HepG2 (cell line): ENCODE results near the gene VSIG2. TPM values are rescaled to one million over a fixed set of nuclear protein-coding genes. Genes with fewer than 3 reads are reported as not detected.

Experiments
- AKAP8 ChIP-seq: sonication (generic); formaldehyde crosslinking; IDR thresholded peaks from 2 replicates; pipeline ENCODE4 v1.5.1; 2020; ENCODE audit warnings: mild to moderate bottlenecking, missing genetic modification reagents
- BCL3 ChIP-seq: sonication (generic); formaldehyde crosslinking; IDR thresholded peaks from 2 replicates; pipeline ENCODE4 v1.5.1; 2020; ENCODE audit warnings: mild to moderate bottlenecking, missing genetic modification reagents, moderate library complexity
- BHLHE40 ChIP-seq: IDR thresholded peaks from 2 replicates; pipeline ENCODE4 v1.6.1; 2011; ENCODE audit warnings: low read length, improper control_type of control experiment
- DNMT3B ChIP-seq: conservative IDR thresholded peaks from 2 replicates; pipeline ENCODE4 v1.6.1; 2016; ENCODE audit warnings: missing biosample characterization, control low read depth
- FOSL2 ChIP-seq: sonication (generic); formaldehyde crosslinking; IDR thresholded peaks from 2 replicates; pipeline ENCODE4 v1.4.0; 2020; ENCODE audit warnings: missing genetic modification reagents
- HMG20B ChIP-seq: conservative IDR thresholded peaks from 2 replicates; pipeline ENCODE4 v1.6.1; 2016; ENCODE audit warnings: missing genetic modification reagents, missing compliant biosample characterization
- IKZF4 ChIP-seq: sonication (generic); formaldehyde crosslinking; IDR thresholded peaks from 2 replicates; pipeline ENCODE4 v1.5.1; 2020; ENCODE audit warnings: borderline replicate concordance, mild to moderate bottlenecking, low read depth, missing genetic modification reagents; ENCODE audit errors: not compliant biosample characterization
- KAT8 ChIP-seq: IDR thresholded peaks from 2 replicates; pipeline ENCODE4 v1.6.1; 2016; ENCODE audit warnings: missing genetic modification reagents, missing compliant biosample characterization
- KMT2B ChIP-seq: IDR thresholded peaks from 2 replicates; pipeline ENCODE4 v1.6.1; 2016; ENCODE audit warnings: missing genetic modification reagents, missing compliant biosample characterization
- MAF1 ChIP-seq: sonication (generic); formaldehyde crosslinking; IDR thresholded peaks from 2 replicates; pipeline ENCODE4 v1.5.0; 2020; ENCODE audit warnings: missing genetic modification reagents, borderline replicate concordance
- MXD4 ChIP-seq: IDR thresholded peaks from 2 replicates; pipeline ENCODE4 v1.6.1; 2016; ENCODE audit warnings: mild to moderate bottlenecking, missing biosample characterization, missing genetic modification reagents
- MXI1 ChIP-seq: IDR thresholded peaks from 3 replicates; pipeline ENCODE4 v1.6.1; 2012; ENCODE audit warnings: low read depth, low read length, inconsistent platforms, borderline replicate concordance
- MYC ChIP-seq: sonication (generic); formaldehyde crosslinking; IDR thresholded peaks from 2 replicates; pipeline ENCODE4 v1.9.0; 2021; ENCODE audit warnings: missing genetic modification reagents, borderline replicate concordance
- MYPOP ChIP-seq: sonication (generic); formaldehyde crosslinking; IDR thresholded peaks from 2 replicates; pipeline ENCODE4 v1.8.1; 2023; ENCODE audit warnings: mild to moderate bottlenecking, moderate library complexity, missing genetic modification reagents
- NR0B2 ChIP-seq: sonication (generic); formaldehyde crosslinking; IDR thresholded peaks from 2 replicates; pipeline ENCODE4 v1.4.0; 2020; ENCODE audit warnings: mild to moderate bottlenecking, missing genetic modification reagents
- RORA ChIP-seq: sonication (generic); formaldehyde crosslinking; IDR thresholded peaks from 2 replicates; pipeline ENCODE4 v1.5.0; 2020; ENCODE audit warnings: mild to moderate bottlenecking, missing genetic modification reagents, moderate library complexity
- SAFB2 ChIP-seq: sonication (generic); formaldehyde crosslinking; IDR thresholded peaks from 2 replicates; pipeline ENCODE4 v1.5.1; 2020; ENCODE audit warnings: missing genetic modification reagents, low read depth, mild to moderate bottlenecking, borderline replicate concordance
- SCMH1 ChIP-seq: sonication (generic); formaldehyde crosslinking; IDR thresholded peaks from 2 replicates; pipeline ENCODE4 v1.9.0; 2021; ENCODE audit warnings: missing genetic modification reagents, mild to moderate bottlenecking, borderline replicate concordance
- SP140L ChIP-seq: sonication (generic); formaldehyde crosslinking; IDR thresholded peaks from 2 replicates; pipeline ENCODE4 v1.4.0; 2020; ENCODE audit warnings: missing genetic modification reagents, borderline replicate concordance
- SPEN ChIP-seq: sonication (generic); formaldehyde crosslinking; IDR thresholded peaks from 2 replicates; pipeline ENCODE4 v1.5.1; 2020; ENCODE audit warnings: low read depth, mild to moderate bottlenecking, missing genetic modification reagents
- ZBTB38 ChIP-seq: sonication (generic); formaldehyde crosslinking; IDR thresholded peaks from 2 replicates; pipeline ENCODE4 v1.5.1; 2020; ENCODE audit warnings: mild to moderate bottlenecking, missing genetic modification reagents
- ZC3H4 ChIP-seq: sonication (generic); formaldehyde crosslinking; IDR thresholded peaks from 2 replicates; pipeline ENCODE4 v1.4.0; 2020; ENCODE audit warnings: missing genetic modification reagents, borderline replicate concordance
- ZNF317 ChIP-seq: sonication (generic); formaldehyde crosslinking; IDR thresholded peaks from 2 replicates; pipeline ENCODE4 v1.5.0; 2020; ENCODE audit warnings: mild to moderate bottlenecking, missing genetic modification reagents
- ZNF331 ChIP-seq: sonication (generic); formaldehyde crosslinking; IDR thresholded peaks from 2 replicates; pipeline ENCODE4 v1.4.0; 2020; ENCODE audit warnings: missing genetic modification reagents
- ZNF782 ChIP-seq: sonication (generic); formaldehyde crosslinking; IDR thresholded peaks from 2 replicates; pipeline ENCODE4 v1.4.0; 2020; ENCODE audit warnings: missing genetic modification reagents, mild to moderate bottlenecking, borderline replicate concordance
- ZSCAN25 ChIP-seq: sonication (generic); formaldehyde crosslinking; IDR thresholded peaks from 2 replicates; pipeline ENCODE4 v1.8.0; 2022; ENCODE audit warnings: mild to moderate bottlenecking, missing genetic modification reagents
- polyA plus RNA-seq, 8 experiments: library from polyadenylated mRNA; depleted of rRNA in 3 of 8; stranded (reverse) in 7 of 8; unstranded in 1 of 8; fragments of >200 nt; fragmentation: Illumina TruSeq in 4 of 8; extraction: Trizol in 4 of 8; gene quantifications; 2 replicates each; pipeline versions ENCODE4 v1.2.1 to v1.2.3, GENCODE V29; 2011 to 2016; ENCODE audit warnings: low read depth in 4 of 8, missing spikeins in 1 of 8, mixed read lengths in 1 of 8; ENCODE audit not compliant: insufficient read depth in 1 of 8
- total RNA-seq, 5 experiments: library from RNA; depleted of rRNA; stranded (reverse); fragments of >200 nt; fragmentation: Illumina TruSeq; extraction: Trizol; gene quantifications; 2 replicates each; pipeline ENCODE4 v1.2.3, GENCODE V29; 2016; ENCODE audit warnings: low read depth in 1 of 5
- TF ChIP-seq, protein P1 (sequence below): sonication (generic); formaldehyde crosslinking; conservative IDR thresholded peaks from 2 replicates; pipeline ENCODE4 v1.4.0; 2020; ENCODE audit warnings: missing genetic modification reagents

VSIG2 gene
- total and polyA plus RNA-seq, 2 of the 13 experiments (the other 11 are each of a cell fraction or from before 2014, with no cell fraction given), result 0.80 to 2.7 TPM

DNA sequence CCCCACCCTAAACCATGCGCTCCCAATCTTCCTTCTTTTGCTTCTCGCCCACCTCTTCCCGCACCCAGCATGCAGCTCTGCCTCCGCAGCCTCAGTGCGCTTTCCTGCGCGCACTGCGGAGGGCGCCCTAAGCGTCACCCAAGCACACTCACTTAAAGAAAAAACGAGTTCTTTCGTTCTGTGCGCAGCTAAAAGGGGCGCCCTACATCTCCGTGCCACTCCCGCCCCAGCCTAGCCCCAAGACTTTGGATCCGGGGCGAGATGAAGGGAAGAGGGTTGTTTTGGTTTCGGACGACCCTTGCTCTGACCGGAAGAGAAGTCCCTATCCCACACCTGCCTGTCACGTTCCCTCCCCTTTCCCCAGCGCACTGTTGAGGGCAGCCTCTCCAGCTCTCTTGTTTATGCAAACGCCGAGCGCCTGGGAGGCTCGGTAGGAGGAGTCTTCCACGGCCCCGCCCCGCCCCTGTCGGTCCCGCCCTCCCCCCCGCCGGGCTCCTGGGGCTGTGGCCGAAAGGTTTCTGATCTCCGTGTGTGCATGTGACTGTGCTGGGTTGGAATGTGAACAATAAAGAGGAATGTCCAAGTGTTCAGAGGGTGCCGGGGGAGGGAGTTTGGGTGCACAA is 5.3 kb downstream of the VSIG2 start (continued):
- TF ChIP-seq MYC, result peak; percentile 43; the same call in 1 of the 2 replicates
- TF ChIP-seq BHLHE40, result no peak; the same call in none of the 2 replicates
- peak; percentile 20; the same call in 1 of the 2 replicates for TF ChIP-seq HMG20B (CRISPR knock-in tag)
- TF ChIP-seq, protein P1, sequence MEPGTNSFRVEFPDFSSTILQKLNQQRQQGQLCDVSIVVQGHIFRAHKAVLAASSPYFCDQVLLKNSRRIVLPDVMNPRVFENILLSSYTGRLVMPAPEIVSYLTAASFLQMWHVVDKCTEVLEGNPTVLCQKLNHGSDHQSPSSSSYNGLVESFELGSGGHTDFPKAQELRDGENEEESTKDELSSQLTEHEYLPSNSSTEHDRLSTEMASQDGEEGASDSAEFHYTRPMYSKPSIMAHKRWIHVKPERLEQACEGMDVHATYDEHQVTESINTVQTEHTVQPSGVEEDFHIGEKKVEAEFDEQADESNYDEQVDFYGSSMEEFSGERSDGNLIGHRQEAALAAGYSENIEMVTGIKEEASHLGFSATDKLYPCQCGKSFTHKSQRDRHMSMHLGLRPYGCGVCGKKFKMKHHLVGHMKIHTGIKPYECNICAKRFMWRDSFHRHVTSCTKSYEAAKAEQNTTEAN, result 0 out of 2 replicates have a peak, but pooled peaks have one; percentile 29
- TF ChIP-seq MAF1 (CRISPR knock-in tag), result no peak
- no peak for TF ChIP-seq MXD4 (CRISPR knock-in tag)
- peak; percentile 1; the same call in 1 of the 2 replicates for TF ChIP-seq ZNF782 (CRISPR knock-in tag)
- peak; percentile 35; the same call in 1 of the 3 replicates for TF ChIP-seq MXI1
- peak; percentile 18; the same call in 1 of the 2 replicates for TF ChIP-seq KMT2B (CRISPR knock-in tag)
- 0 out of 2 replicates have a peak, but pooled peaks have one; percentile 37 for TF ChIP-seq AKAP8
- peak; percentile 66; the same call in 1 of the 2 replicates for TF ChIP-seq KAT8 (CRISPR knock-in tag)
- TF ChIP-seq ZNF317 (CRISPR knock-in tag), result peak; percentile 32; the same call in 1 of the 2 replicates
- 0 out of 2 replicates have a peak, but pooled peaks have one; percentile 24 for TF ChIP-seq NR0B2 (CRISPR knock-in tag)
- TF ChIP-seq SCMH1 (CRISPR knock-in tag), result no peak
- TF ChIP-seq ZC3H4 (CRISPR knock-in tag), result peak; percentile 41; the same call in 1 of the 2 replicates
- peak; percentile 68 for TF ChIP-seq SPEN
- 0 out of 2 replicates have a peak, but pooled peaks have one; percentile 13 for TF ChIP-seq ZNF331 (CRISPR knock-in tag)
- 0 out of 2 replicates have a peak, but pooled peaks have one; percentile 16 for TF ChIP-seq DNMT3B (CRISPR knock-in tag)
- TF ChIP-seq SP140L (CRISPR knock-in tag), result no peak
- peak; percentile 33; the same call in 1 of the 2 replicates for TF ChIP-seq ZSCAN25 (CRISPR knock-in tag)
- TF ChIP-seq MYPOP (CRISPR knock-in tag), result peak; percentile 86
- no peak for TF ChIP-seq RORA
- 0 out of 2 replicates have a peak, but pooled peaks have one; percentile 27 for TF ChIP-seq FOSL2
- TF ChIP-seq BCL3 (CRISPR knock-in tag), result 0 out of 2 replicates have a peak, but pooled peaks have one; percentile 53
- TF ChIP-seq IKZF4 (CRISPR knock-in tag), result peak; percentile 72
- peak; percentile 73; the same call in 1 of the 2 replicates for TF ChIP-seq SAFB2
- TF ChIP-seq ZBTB38 (CRISPR knock-in tag), result peak; percentile 27; the same call in 1 of the 2 replicates
